Endodermal cell (in vitro differentiated cells): ENCODE measurements around the gene RFLNA. TPM values are rescaled to one million over a fixed set of nuclear protein-coding genes. Genes with fewer than 3 reads are reported as not detected.

Source experiments
- DNase-seq: peaks from one replicate; pipeline ENCODE4 v3.0.0-alpha.2; 2017
- H3K27ac ChIP-seq: 2 replicates; pipeline ENCODE4 v1.5.1; 2013; ENCODE audit warnings: mild to moderate bottlenecking, low read depth, low read length, moderate library complexity
- H3K27me3 ChIP-seq: 2 replicates; pipeline ENCODE4 v1.6.1; 2013; ENCODE audit warnings: mild to moderate bottlenecking, low read length, moderate library complexity; ENCODE audit not compliant: insufficient read depth, control insufficient read depth, poor library complexity, severe bottlenecking
- H3K36me3 ChIP-seq: 2 replicates; pipeline ENCODE4 v1.7.0; 2013; ENCODE audit warnings: mild to moderate bottlenecking, low read length, moderate library complexity; ENCODE audit not compliant: control insufficient read depth, insufficient read depth
- H3K4me1 ChIP-seq: one replicate; pipeline ENCODE4 v1.7.0; 2013; ENCODE audit warnings: low read length; ENCODE audit not compliant: control insufficient read depth, insufficient read depth
- H3K4me3 ChIP-seq: 2 replicates; pipeline ENCODE4 v1.5.1; 2013; ENCODE audit warnings: mild to moderate bottlenecking, low read length, moderate library complexity
- H3K9ac ChIP-seq: 2 replicates; pipeline ENCODE4 v1.6.1; 2013; ENCODE audit warnings: mild to moderate bottlenecking, low read length, moderate library complexity; ENCODE audit not compliant: poor library complexity, severe bottlenecking; ENCODE audit errors: extremely low read depth
- H3K9me3 ChIP-seq: 2 replicates; pipeline ENCODE4 v1.6.1; 2013; ENCODE audit warnings: mild to moderate bottlenecking, low read length, moderate library complexity; ENCODE audit not compliant: control insufficient read depth
- H3K27ac Mint-ChIP-seq: 2 replicates; pipeline ENCODE4 v1.8.0; 2020; ENCODE audit warnings: mixed read lengths
- H3K27me3 Mint-ChIP-seq: 2 replicates; pipeline ENCODE4 v1.8.0; 2021; ENCODE audit warnings: mild to moderate bottlenecking, mixed read lengths; ENCODE audit not compliant: insufficient read depth
- H3K36me3 Mint-ChIP-seq: 2 replicates; pipeline ENCODE4 v1.8.0; 2020; ENCODE audit warnings: low read depth, mixed read lengths
- H3K4me1 Mint-ChIP-seq: 2 replicates; pipeline ENCODE4 v1.8.0; 2020; ENCODE audit warnings: mixed read lengths
- H3K4me3 Mint-ChIP-seq: 2 replicates; pipeline ENCODE4 v1.8.0; 2020; ENCODE audit warnings: mild to moderate bottlenecking, moderate library complexity, mixed read lengths
- H3K9me3 Mint-ChIP-seq: 2 replicates; pipeline ENCODE4 v1.8.0; 2020; ENCODE audit warnings: mild to moderate bottlenecking, mixed read lengths
- CTCF ChIP-seq: fragments of 200-600 bp; sonication (generic); conservative IDR thresholded peaks from 2 replicates; pipeline ENCODE4 v1.5.0; 2021; ENCODE audit warnings: antibody characterized with exemption, mild to moderate bottlenecking
- WGBS, 2 experiments: methylation state at CpG; one replicate each; pipeline versions ENCODE4 v1.1.5 to v1.1.7; 2013; ENCODE audit warnings: missing lambda C conversion rate in 2 of 2, mixed read lengths in 1 of 2; ENCODE audit not compliant: insufficient coverage in 1 of 2, insufficient read length in 1 of 2; 5-methylcytosine and 5-hydroxymethylcytosine counted together
- total RNA-seq, 2 donors: library from RNA; stranded (reverse); fragmentation: NEBNext Ultra II Directional in 1 of 2; extraction: Animal tissue kit (Norgen Biotek cat#: 25700) in 1 of 2; gene quantifications; 2 replicates in 1 of 2; 3 replicates in 1 of 2; pipeline ENCODE4 v1.2.1, GENCODE V29; 2021

RFLNA gene
- total RNA-seq, 2 donors from 2014 or later, result 1.2 to 2.0 TPM

- Histone ChIP-seq H3K4me1 (no peaks in the 10 kb centered on the region), H3K4me3 (no peak overlapping the region), H3K36me3 (no peaks in the 10 kb centered on the region), H3K27me3 (no peaks in the 10 kb centered on the region), H3K9ac (no peak overlapping the region), H3K9me3 (peaks cover 18% of the 10 kb centered on the region), H3K27ac (no peak overlapping the region)
- H3K9me3 Mint-ChIP-seq, result peaks cover 15% of the 10 kb centered on the region
- H3K4me3 Mint-ChIP-seq, result no peak overlapping the region
- DNase-seq, result no peak
- no peaks in the 10 kb centered on the region for H3K36me3 Mint-ChIP-seq
- H3K27me3 Mint-ChIP-seq, result peaks cover 3% of the 10 kb centered on the region
- H3K27ac Mint-ChIP-seq, result no peak overlapping the region
- 88 to 100% methylated on average over 2 of the region's 2 CpGs for WGBS, 2 experiments
- H3K4me1 Mint-ChIP-seq, result peaks cover 8% of the 10 kb centered on the region
- TF ChIP-seq CTCF, result no peak
Measured at GRCh38 chr12:124281309-124281708, 13.6 kb upstream of the RFLNA start.

GRCh38 chr12:124282287-124282686, 12.6 kb upstream of the RFLNA start:
- H3K9me3 Mint-ChIP-seq, result peaks cover 15% of the 10 kb centered on the region
- Histone ChIP-seq H3K27me3 (no peaks in the 10 kb centered on the region), H3K4me3 (no peak overlapping the region), H3K9me3 (peaks cover 18% of the 10 kb centered on the region), H3K4me1 (no peaks in the 10 kb centered on the region), H3K9ac (no peak overlapping the region), H3K36me3 (no peaks in the 10 kb centered on the region), H3K27ac (no peak overlapping the region)
- no peak overlapping the region for H3K27ac Mint-ChIP-seq
- WGBS, 2 experiments, result 60 to 96% methylated on average over 1 to 5 of the region's 5 CpGs
- no peak for TF ChIP-seq CTCF
- H3K36me3 Mint-ChIP-seq, result no peaks in the 10 kb centered on the region
- H3K27me3 Mint-ChIP-seq, result peaks cover 3% of the 10 kb centered on the region
- H3K4me1 Mint-ChIP-seq, result peaks cover 8% of the 10 kb centered on the region
- H3K4me3 Mint-ChIP-seq, result no peak overlapping the region
- DNase-seq, result no peak

GRCh38 chr12:124283326-124283725, 11.6 kb upstream of the RFLNA start:
- H3K4me3 Mint-ChIP-seq, result no peak overlapping the region
- peaks cover 10% of the 10 kb centered on the region for H3K4me1 Mint-ChIP-seq
- H3K4me1 ChIP-seq, result no peaks in the 10 kb centered on the region
- peaks cover 3% of the 10 kb centered on the region for H3K27me3 Mint-ChIP-seq
- 86 to 90% methylated on average over 6 of the region's 7 CpGs for WGBS, 2 experiments
- H3K9ac ChIP-seq, result no peak overlapping the region
- H3K36me3 ChIP-seq, result no peaks in the 10 kb centered on the region
- peaks cover 26% of the 10 kb centered on the region for H3K9me3 ChIP-seq
- no peak for DNase-seq
- H3K27ac Mint-ChIP-seq, result no peak overlapping the region
- no peak overlapping the region for H3K27ac ChIP-seq
- no peak overlapping the region for H3K4me3 ChIP-seq
- TF ChIP-seq CTCF, result no peak
- H3K36me3 Mint-ChIP-seq, result no peaks in the 10 kb centered on the region
- H3K27me3 ChIP-seq, result no peaks in the 10 kb centered on the region
- H3K9me3 Mint-ChIP-seq, result peaks cover 19% of the 10 kb centered on the region
